ENCODE results near the gene FTO. TPM values are rescaled to one million over a fixed set of nuclear protein-coding genes. Genes with fewer than 3 reads are reported as not detected.

Gene FTO
- total RNA-seq, 4 donors from 2014 or later = 21.3 to 50.5 (median 40.8) TPM

DNA sequence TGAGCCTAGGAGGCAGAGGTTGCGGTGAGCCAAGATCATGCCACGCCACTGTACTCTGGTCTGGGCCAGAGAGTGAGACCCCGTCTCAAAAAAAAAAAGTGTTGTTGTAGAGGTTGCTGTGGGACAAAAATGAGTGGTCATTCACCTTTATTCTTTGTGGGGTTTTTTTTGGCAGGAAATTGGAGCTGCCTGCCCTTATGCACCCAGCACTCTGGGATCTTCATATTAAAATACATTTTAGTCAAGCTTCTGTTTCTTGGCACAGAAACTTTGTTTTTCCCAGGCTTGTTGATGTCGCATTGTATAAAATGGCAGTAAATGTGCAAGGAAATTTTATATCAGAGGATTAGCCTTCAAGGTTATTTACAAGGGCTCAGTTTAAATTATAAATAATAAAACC is 174.3 kb downstream of the FTO start:
- Histone ChIP-seq H3K9me3 (no peaks in the 10 kb centered on the region), H3K4me1 (no peaks in the 10 kb centered on the region), H3K27ac (no peak overlapping the region), H3K4me3 (no peak overlapping the region), H3K36me3 (peaks cover 0 to 14% (median 0%) of the 10 kb centered on the region in 4 donors), H3K27me3 (no peaks in the 10 kb centered on the region)
- intact Hi-C loops (cut with DNase I; ENCODE audit: low total_unique reads) = no loop called here
- in situ Hi-C loops (cut with MboI; ENCODE audit: low pct_ligation_motif_present in 1 of 4, low pct_unique_long_range_greater_than_20kb in 1 of 4, low sequenced_read_pairs in 3 of 4) = no loop called here
- TF ChIP-seq EP300 (IDR thresholded peaks at IDR 0.05; ENCODE audit: low read depth) = no peak
- TF ChIP-seq, protein P1, sequence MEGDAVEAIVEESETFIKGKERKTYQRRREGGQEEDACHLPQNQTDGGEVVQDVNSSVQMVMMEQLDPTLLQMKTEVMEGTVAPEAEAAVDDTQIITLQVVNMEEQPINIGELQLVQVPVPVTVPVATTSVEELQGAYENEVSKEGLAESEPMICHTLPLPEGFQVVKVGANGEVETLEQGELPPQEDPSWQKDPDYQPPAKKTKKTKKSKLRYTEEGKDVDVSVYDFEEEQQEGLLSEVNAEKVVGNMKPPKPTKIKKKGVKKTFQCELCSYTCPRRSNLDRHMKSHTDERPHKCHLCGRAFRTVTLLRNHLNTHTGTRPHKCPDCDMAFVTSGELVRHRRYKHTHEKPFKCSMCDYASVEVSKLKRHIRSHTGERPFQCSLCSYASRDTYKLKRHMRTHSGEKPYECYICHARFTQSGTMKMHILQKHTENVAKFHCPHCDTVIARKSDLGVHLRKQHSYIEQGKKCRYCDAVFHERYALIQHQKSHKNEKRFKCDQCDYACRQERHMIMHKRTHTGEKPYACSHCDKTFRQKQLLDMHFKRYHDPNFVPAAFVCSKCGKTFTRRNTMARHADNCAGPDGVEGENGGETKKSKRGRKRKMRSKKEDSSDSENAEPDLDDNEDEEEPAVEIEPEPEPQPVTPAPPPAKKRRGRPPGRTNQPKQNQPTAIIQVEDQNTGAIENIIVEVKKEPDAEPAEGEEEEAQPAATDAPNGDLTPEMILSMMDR (IDR thresholded peaks at IDR 0.05) = no peak
- no peak for TF ChIP-seq POLR2AphosphoS5 (IDR thresholded peaks at IDR 0.05)
- no peak for TF ChIP-seq POLR2A (IDR thresholded peaks at IDR 0.05)
- WGBS, 2 donors (ENCODE audit: low coverage in 1 of 2) = 79 to 89% methylated on average over 3 to 4 of the region's 4 CpGs
- DNase-seq = no peak

GRCh38 chr16:53881371-53881770 is 177.4 kb downstream of the FTO start:
- TF ChIP-seq POLR2AphosphoS5 (IDR thresholded peaks at IDR 0.05) (no peak), POLR2A (IDR thresholded peaks at IDR 0.05) (no peak), EP300 (IDR thresholded peaks at IDR 0.05; ENCODE audit: low read depth) (no peak)
- TF ChIP-seq, protein P1 (IDR thresholded peaks at IDR 0.05) = no peak
- Histone ChIP-seq H3K27ac (no peak overlapping the region), H3K9me3 (no peaks in the 10 kb centered on the region), H3K27me3 (no peaks in the 10 kb centered on the region), H3K4me1 (no peaks in the 10 kb centered on the region), H3K36me3 (peaks cover 0 to 14% (median 0%) of the 10 kb centered on the region in 4 donors), H3K4me3 (no peak overlapping the region)
- DNase-seq = no peak
- intact Hi-C loops (cut with DNase I; ENCODE audit: low total_unique reads) (no loop called here), in situ Hi-C loops (cut with MboI; ENCODE audit: low pct_ligation_motif_present in 1 of 4, low pct_unique_long_range_greater_than_20kb in 1 of 4, low sequenced_read_pairs in 3 of 4) (no loop called here)
- 93 to 100% methylated on average over 1 to 2 of the region's 2 CpGs for WGBS, 2 donors (ENCODE audit: low coverage in 1 of 2)

DNA sequence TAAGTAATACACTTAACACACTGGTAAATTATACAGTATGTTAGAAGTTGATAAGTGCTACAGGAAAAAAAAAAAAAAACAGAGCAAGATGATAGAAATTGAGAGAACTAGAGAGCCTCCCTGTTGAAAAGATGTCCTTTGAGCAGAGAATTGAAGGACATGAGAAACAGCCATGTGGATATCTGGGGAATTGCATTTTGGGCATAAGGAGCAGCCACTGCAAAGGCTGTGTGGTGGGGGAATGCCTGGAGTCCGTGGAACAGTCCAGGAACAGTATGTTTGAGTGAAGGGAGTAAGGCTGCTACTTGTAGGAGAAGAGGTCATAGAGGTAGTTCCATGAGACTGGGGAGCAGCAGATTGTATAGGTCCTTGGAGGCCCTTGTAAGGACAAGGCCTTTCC is 178.4 kb downstream of the FTO start:
- DNase-seq = no peak
- H3K36me3 ChIP-seq = peaks cover 0 to 14% (median 0%) of the 10 kb centered on the region in 4 donors
- H3K9me3 ChIP-seq = no peaks in the 10 kb centered on the region
- TF ChIP-seq EP300 (IDR thresholded peaks at IDR 0.05; ENCODE audit: low read depth) (no peak), POLR2A (IDR thresholded peaks at IDR 0.05) (no peak), POLR2AphosphoS5 (IDR thresholded peaks at IDR 0.05) (no peak)
- TF ChIP-seq, protein P1 (IDR thresholded peaks at IDR 0.05) = no peak
- no peaks in the 10 kb centered on the region for H3K4me1 ChIP-seq
- in situ Hi-C loops (cut with MboI; ENCODE audit: low pct_ligation_motif_present in 1 of 4, low pct_unique_long_range_greater_than_20kb in 1 of 4, low sequenced_read_pairs in 3 of 4) (no loop called here), intact Hi-C loops (cut with DNase I; ENCODE audit: low total_unique reads) (no loop called here)
- H3K27me3 ChIP-seq = no peaks in the 10 kb centered on the region
- no peak overlapping the region for H3K4me3 ChIP-seq
- no peak overlapping the region for H3K27ac ChIP-seq
- 90 to 100% methylated on average over 1 of the region's 1 CpG for WGBS, 2 donors (ENCODE audit: low coverage in 1 of 2)

GRCh38 chr16:53884748-53885147 is 180.8 kb downstream of the FTO start:
- peaks cover 0 to 20% (median 3%) of the 10 kb centered on the region in 4 donors for H3K36me3 ChIP-seq

More at GRCh38 chr16:53884748-53885147, 180.8 kb downstream of the FTO start:
- H3K9me3 ChIP-seq = no peaks in the 10 kb centered on the region
- H3K4me1 ChIP-seq = no peaks in the 10 kb centered on the region
- TF ChIP-seq POLR2A (IDR thresholded peaks at IDR 0.05) = no peak
- TF ChIP-seq, protein P1 (IDR thresholded peaks at IDR 0.05) = no peak
- H3K27ac ChIP-seq = no peak overlapping the region
- H3K27me3 ChIP-seq = no peaks in the 10 kb centered on the region
- DNase-seq = no peak
- H3K4me3 ChIP-seq = no peak overlapping the region
- WGBS, 2 donors (ENCODE audit: low coverage in 1 of 2) = 92 to 100% methylated on average over 1 to 4 of the region's 4 CpGs
- intact Hi-C loops (cut with DNase I; ENCODE audit: low total_unique reads) = no loop called here
- in situ Hi-C loops (cut with MboI; ENCODE audit: low pct_ligation_motif_present in 1 of 4, low pct_unique_long_range_greater_than_20kb in 1 of 4, low sequenced_read_pairs in 3 of 4) = no loop called here
